ENCODE data around the gene PRC1.

- TF ChIP-seq CTCF (IDR thresholded peaks at IDR 0.05) (no peak), EZH2 (IDR thresholded peaks at IDR 0.05; ENCODE audit: borderline replicate concordance, insufficient read depth, low read depth, low read length, poor library complexity, severe bottlenecking) (no peak)
Measured at GRCh38 chr15:91022832-91023129, 28.4 kb upstream of the PRC1 start.
